ENCODE results near the gene METTL23.
"Not testable (repeated sequence)": the region's sequence is repeated elsewhere in the genome, so short reads cannot be mapped to it uniquely, and the experiment has no call there.

The METTL23 gene

DNA sequence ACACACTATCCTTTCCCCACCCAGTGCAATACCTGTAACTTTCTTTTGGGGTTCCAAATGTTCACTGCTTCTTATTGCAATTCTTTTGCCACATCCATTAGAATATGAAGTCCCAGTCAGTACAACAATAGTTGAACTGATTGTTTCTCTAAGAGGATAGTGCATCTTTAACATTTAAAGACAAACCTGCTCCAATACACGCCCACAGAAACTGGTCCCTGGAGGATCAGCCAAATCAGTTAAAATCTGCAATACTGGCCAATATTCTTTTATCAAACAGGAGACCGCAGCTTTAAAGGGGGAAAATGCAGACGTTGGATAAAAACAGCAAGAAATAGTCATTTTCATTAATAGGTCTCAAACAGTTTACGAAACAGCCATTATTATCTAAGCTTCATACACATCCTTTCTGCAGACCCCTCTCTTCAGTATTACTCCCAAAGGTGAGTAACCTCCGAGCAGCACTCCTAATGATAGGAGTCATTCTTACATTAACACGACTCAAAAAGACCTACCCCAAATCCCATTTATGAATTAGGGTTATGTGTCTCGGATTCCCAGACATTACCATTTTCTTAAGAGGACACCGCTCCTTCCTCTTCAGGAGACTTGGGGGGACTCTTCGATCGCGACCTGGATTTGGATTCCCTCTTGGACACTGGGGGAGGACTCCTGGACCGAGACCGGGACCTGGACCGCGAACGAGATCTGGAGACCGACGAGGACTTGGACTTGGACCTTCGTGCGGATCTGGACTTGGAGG, 9.1 kb downstream of the METTL23 start:
- DNase-seq (ENCODE audit: low spot score) = no peak

DNA sequence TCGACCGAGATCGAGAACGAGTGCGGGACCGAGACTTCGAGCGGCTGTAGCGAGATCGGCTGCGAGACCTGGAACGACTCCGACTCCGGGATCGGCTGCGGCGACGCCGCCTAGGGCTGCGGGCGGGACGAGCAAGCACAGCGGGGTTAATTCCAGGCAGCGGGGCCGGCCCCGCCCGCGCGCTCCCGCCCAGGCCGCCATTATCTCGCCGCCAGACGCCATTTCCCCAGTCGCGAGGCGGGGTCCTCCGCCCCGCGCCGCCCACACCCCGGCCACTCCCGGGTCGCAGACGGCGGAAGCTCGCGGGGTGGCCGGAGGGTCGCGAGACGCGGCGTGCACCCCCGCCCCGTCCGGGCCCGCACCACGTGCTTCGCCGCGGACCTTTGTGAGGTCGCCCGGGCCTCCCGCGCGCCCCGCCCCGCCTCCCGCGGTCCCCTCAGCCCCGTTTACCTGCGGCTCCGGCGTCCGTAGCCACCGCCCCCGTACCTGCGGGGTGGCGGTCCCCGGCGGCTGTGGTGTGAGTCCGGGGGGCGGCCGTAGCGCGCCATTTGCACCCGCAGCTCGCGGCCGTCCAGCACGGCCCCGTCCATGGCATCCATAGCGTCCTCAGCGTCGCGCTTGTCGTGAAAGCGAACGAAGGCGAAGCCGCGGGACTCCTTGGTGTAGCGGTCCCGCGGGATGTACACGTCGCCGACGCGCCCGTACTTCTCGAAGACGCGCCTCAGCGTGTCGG, 9.9 kb downstream of the METTL23 start:
- DNase-seq (ENCODE audit: low spot score) = peak; percentile 59

- peak; percentile 98 for DNase-seq (ENCODE audit: low spot score)
These were observed 10.5 kb downstream of the METTL23 start, which contains the start of gene SRSF2 for GRCh38 chr17:76737082-76737675. TSS of gene SRSF2 (minus strand) at chr17:76737331. CDS start at chr17:76737160, 171 bp downstream.

DNA sequence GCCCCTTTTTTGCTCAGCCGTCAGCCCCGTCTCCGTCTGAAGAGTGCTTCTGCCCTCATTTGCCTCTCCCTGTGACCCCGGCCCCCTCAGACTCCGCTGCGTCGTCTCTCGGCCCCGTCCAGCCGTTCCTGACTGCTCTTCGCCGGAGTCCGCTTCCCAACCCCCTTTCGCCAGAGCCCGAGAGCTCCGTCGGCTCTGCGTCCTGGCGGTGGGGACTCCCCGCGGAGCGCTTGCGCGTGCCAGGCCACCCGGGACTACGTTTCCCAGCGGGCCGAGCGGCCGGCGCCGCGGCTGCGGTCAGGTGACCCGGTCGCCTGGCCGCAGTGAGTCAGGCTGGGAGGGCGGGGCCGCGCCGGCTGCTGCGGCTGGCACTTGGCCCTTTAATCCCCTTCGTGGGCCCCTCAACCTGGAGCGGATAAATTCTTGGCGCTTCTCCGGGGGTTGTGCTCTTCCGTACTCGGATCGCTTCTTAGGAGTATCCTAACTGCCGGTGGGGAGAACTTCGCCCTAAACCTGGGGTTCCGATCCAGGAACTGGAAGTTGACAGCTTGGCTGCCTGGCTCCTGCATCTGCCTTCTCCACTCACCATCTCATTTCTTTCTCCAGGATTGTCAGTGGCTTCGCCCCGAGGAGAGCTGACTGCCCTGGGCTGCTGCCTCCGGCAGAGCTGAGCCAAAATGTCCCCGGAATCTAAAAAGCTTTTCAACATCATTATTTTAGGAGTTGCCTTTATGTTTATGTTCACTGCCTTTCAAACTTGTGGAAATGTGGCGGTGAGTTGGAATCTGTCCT, 11.2 kb downstream of the METTL23 start, which contains the start of gene MFSD11:
TSS of gene MFSD11 (plus strand) at position 444 of the 792 bp plus-strand sequence. CDS start at position 678, 234 bp downstream.
- DNase-seq (ENCODE audit: low spot score) = peak; percentile 95

- no peak for DNase-seq (ENCODE audit: low spot score)
These were observed 11.8 kb downstream of the METTL23 start for GRCh38 chr17:76738468-76738850.

- not testable (repeated sequence) for DNase-seq (ENCODE audit: low spot score)
These were observed 13.0 kb downstream of the METTL23 start for GRCh38 chr17:76739568-76740115.

DNA sequence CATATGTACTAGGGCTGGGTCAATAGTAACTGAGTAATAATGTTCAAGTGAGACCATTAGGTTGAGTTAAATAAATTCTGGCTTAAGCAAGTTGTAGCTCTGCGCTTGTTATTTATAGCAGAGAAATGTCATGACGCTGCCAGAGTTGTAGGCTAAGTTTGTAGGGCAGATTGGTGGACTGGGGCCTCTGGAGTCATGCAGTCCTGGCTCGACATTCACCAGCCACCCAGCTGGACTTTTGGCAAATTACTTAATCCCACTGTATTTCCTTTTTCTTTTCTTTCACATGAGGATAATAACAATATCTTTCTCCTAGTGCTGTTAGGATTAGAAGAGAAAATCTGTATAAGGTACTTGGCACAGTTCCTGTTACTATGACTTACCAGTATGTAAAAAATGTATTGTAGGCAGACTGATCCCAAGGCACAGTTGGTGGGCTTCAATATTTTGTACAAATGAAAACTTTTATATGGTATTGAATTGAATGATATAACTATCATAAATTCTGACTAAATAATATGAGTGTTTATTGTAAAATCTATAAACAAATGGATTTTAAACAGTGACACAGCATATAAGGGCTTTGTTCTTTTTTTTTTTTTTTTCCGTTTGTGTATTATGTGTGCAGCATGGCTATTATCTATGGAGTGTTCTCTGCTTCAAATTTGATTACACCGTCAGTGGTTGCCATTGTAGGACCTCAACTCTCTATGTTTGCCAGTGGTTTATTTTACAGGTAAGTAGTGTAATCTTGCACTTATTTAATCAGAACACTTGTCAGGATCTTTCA, 13.9 kb downstream of the METTL23 start:
- DNase-seq (ENCODE audit: low spot score) = no peak

- DNase-seq (ENCODE audit: low spot score) = no peak
These were observed 16.3 kb downstream of the METTL23 start for GRCh38 chr17:76742958-76743357.

GRCh38 chr17:76744747-76745146, 18.1 kb downstream of the METTL23 start:
- no peak for DNase-seq (ENCODE audit: low spot score)

GRCh38 chr17:76745785-76746184, 19.1 kb downstream of the METTL23 start:
- not testable (repeated sequence) for DNase-seq (ENCODE audit: low spot score)

DNA sequence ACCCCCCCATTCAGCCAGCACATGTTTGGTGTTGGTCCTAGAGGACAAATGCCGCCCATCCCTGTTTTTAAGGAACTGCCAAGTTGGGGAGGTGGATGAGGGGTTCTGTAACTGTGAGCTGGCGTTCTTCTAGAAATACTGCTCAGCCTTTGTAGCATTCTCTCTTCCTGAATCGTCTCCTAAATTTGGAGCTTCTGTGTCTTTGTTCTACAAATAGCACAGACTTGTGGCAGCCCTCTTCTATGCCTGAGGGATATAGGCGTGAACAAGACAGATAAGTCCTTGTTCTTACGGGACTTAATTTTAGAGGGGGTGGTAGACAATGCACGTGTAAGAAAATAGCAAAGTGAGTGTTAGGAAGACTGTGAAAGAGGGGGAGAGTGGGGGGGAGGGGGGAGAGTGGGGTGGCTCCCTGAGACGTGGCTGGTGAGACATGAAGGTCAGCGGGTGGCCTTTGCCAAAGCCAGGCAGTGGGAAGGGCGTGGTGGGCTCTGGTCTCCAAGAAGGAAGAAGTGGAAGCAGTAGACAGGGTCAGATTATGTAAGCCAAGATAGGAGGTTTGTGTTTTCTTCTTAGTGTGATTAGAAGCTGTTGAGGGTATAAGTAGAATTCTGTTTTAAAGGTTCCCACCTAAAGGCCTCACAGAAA, 21.2 kb downstream of the METTL23 start:
- DNase-seq (ENCODE audit: low spot score) = no peak

DNA sequence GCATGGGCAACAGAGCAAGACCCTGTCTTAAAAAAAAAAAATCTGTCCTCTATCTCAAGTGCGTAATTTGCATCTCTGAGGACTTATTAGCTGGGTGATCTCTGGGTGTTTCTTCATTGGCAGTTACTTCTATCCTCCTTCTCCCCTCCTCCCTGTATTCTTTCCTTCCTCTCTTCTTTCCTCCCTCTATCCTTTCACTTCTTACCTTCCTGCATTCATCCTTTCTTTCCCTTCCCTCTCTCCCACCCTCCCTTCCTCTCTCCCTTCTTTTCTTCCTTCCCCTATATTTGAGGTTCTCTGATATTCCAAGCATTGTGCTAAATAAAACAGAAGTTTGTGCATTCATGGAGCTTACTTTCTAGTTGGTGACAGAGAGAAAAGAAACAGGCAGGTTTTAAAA, 22.0 kb downstream of the METTL23 start:
- no peak for DNase-seq (ENCODE audit: low spot score)

- DNase-seq (ENCODE audit: low spot score) = no peak
These were observed 24.9 kb downstream of the METTL23 start for GRCh38 chr17:76751416-76751993.

DNA sequence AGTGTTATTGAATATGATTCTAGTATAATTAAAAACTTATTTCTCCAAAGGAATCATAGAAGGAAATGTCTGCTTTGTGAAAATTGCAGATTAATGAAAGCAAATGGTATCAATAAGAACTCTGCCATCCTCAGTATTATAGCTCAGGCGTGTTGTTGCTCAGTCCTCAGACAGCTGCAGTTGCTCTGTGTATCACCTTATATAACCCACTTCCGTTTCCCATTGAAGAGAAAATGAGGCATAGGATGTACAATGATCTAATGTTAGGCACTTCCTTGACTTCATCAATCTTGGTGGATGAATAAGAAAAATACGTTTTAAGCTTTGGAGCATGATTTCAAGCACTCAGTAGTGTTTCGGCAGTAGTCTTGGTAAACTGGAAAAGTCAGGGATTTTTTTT, 25.4 kb downstream of the METTL23 start:
- no peak for DNase-seq (ENCODE audit: low spot score)

- DNase-seq (ENCODE audit: low spot score) = no peak
These were observed 26.7 kb downstream of the METTL23 start for GRCh38 chr17:76753061-76753961.

DNA sequence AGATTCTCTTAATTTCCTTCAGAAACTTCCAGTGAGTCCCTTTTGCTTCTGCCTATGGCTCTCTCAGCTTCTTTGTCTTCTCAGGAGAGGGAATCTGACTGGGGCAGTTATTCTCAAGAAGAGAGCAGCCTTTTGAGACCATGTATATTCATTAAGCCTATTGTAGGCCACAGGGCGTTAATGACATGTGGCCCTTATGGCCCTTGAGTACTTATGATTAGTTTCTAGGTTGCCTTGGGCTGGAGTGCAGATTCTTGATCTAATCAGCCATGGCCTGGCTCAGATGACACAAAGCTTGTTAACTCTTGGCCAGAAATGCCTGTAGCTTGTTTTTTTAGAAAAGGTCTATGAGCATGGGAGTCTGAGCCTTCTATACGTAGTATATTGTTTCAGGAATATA, 28.6 kb downstream of the METTL23 start:
- no peak for DNase-seq (ENCODE audit: low spot score)

- DNase-seq (ENCODE audit: low spot score) = no peak
These were observed 30.6 kb downstream of the METTL23 start for GRCh38 chr17:76757256-76757655.

DNA sequence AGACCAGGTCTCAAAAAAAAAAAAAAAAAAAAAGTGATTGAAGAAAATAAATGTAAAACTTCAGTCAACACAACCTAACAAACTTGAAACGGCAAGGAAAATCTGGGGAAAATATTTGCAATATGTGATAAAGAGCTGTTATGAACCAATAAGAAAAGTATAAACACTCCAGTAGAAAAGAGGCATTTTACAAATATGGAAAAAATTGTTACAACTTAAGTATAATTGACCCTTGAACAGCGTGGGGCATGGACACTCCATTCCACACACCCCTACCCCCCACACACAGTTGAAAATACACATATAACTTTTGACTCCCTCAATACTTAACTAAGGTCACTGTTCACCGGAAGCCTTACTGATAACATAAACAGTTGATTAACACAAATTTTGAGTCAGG, 31.9 kb downstream of the METTL23 start:
- no peak for DNase-seq (ENCODE audit: low spot score)
